HepG2 (cell line): Measurements from ENCODE around the gene GOLGA7B.

ENCODE experiments used
- CTCF ChIP-seq: sonication (generic); formaldehyde crosslinking; IDR thresholded peaks from 2 replicates; pipeline ENCODE4 v1.5.0; 2020; ENCODE audit warnings: mild to moderate bottlenecking, missing genetic modification reagents, moderate library complexity
- MAX ChIP-seq: IDR thresholded peaks from 2 replicates; pipeline ENCODE4 v1.6.1; 2012; ENCODE audit warnings: inconsistent platforms
- MXI1 ChIP-seq: IDR thresholded peaks from 3 replicates; pipeline ENCODE4 v1.6.1; 2012; ENCODE audit warnings: low read depth, low read length, inconsistent platforms, borderline replicate concordance
- POLR2A ChIP-seq, 2 experiments: IDR thresholded peaks; 2 replicates each; pipeline ENCODE4 v1.6.1; 2011; ENCODE audit warnings: low read depth in 2 of 2, low read length in 2 of 2, mild to moderate bottlenecking in 1 of 2, moderate library complexity in 1 of 2; ENCODE audit not compliant: insufficient read depth in 1 of 2
- RFX1 ChIP-seq: fragments of 450-650 bp; IDR thresholded peaks from 2 replicates; pipeline ENCODE4 v1.6.1; 2017
- SCMH1 ChIP-seq: sonication (generic); formaldehyde crosslinking; IDR thresholded peaks from 2 replicates; pipeline ENCODE4 v1.9.0; 2021; ENCODE audit warnings: missing genetic modification reagents, mild to moderate bottlenecking, borderline replicate concordance
- ZNF274 ChIP-seq: sonication (generic); formaldehyde crosslinking; IDR thresholded peaks from 2 replicates; pipeline ENCODE4 v1.5.1; 2020; ENCODE audit warnings: mild to moderate bottlenecking, missing genetic modification reagents
- ZNF503 ChIP-seq: sonication (generic); formaldehyde crosslinking; IDR thresholded peaks from 2 replicates; pipeline ENCODE4 v1.4.0; 2020; ENCODE audit warnings: missing genetic modification reagents
- ZNF569 ChIP-seq: sonication (generic); formaldehyde crosslinking; IDR thresholded peaks from 2 replicates; pipeline ENCODE4 v1.5.0; 2020; ENCODE audit warnings: mild to moderate bottlenecking, missing genetic modification reagents, moderate library complexity, borderline replicate concordance

- no peak for TF ChIP-seq POLR2A (IDR thresholded peaks at IDR 0.05; ENCODE audit: insufficient read depth in 1 of 2, low read depth in 2 of 2, low read length in 2 of 2)
- TF ChIP-seq ZNF569, result no peak
- TF ChIP-seq RFX1, result no peak
- no peak for TF ChIP-seq CTCF (CRISPR knock-in tag)
- no peak for TF ChIP-seq ZNF503 (CRISPR knock-in tag)
- TF ChIP-seq MAX, result no peak
- no peak for TF ChIP-seq SCMH1 (CRISPR knock-in tag)
- TF ChIP-seq ZNF274 (CRISPR knock-in tag), result no peak
- no peak for TF ChIP-seq MXI1
Measured at GRCh38 chr10:97852277-97852676, 2.6 kb downstream of the GOLGA7B start.
